Activated naive CD4-positive, alpha-beta T cell treated with anti-CD3 and anti-CD28 coated beads for 36 hours (primary cell): ENCODE measurements around the gene SRPK2. TPM values are rescaled to one million over a fixed set of nuclear protein-coding genes. Genes with fewer than 3 reads are reported as not detected.

ENCODE experiments used
- CTCF ChIA-PET: fragments of 350-600 bp; sonication (Branson Sonifier 250); formaldehyde crosslinking; loops from one replicate; lab custom pipeline; 2021; ENCODE audit warnings: antibody characterized with exemption; lab: Charles Lee
- DNase-seq: peaks from one replicate; pipeline ENCODE4 v3.0.0-alpha.2; 2020
- H3K27ac Mint-ChIP-seq: one replicate; pipeline ENCODE4 v1.8.0; 2021; ENCODE audit warnings: mild to moderate bottlenecking, mixed read lengths
- H3K27me3 Mint-ChIP-seq: one replicate; pipeline ENCODE4 v1.8.0; 2021; ENCODE audit warnings: low read depth, mixed read lengths
- H3K36me3 Mint-ChIP-seq: one replicate; pipeline ENCODE4 v1.8.0; 2021; ENCODE audit warnings: low read depth, mixed read lengths
- H3K4me1 Mint-ChIP-seq: one replicate; pipeline ENCODE4 v1.8.0; 2021; ENCODE audit warnings: low read depth, mixed read lengths
- H3K4me3 Mint-ChIP-seq: one replicate; pipeline ENCODE4 v1.8.0; 2021; ENCODE audit warnings: mild to moderate bottlenecking, moderate library complexity, mixed read lengths
- H3K9me3 Mint-ChIP-seq: one replicate; pipeline ENCODE4 v1.8.0; 2021; ENCODE audit warnings: mixed read lengths
- intact Hi-C: fragments of 100-400 bp; cut with micrococcal nuclease; formaldehyde crosslinking; loops from one replicate; pipeline ENCODE4 v1.15.1; 2023
- total RNA-seq, 2 experiments: library from RNA; stranded (reverse); gene quantifications; one replicate each; pipeline ENCODE4 v1.2.3, GENCODE V29; 2021

The SRPK2 gene
- total RNA-seq, 2 experiments from 2014 or later, result 41.1 to 43.3 TPM

- H3K27ac Mint-ChIP-seq, result no peak overlapping the region
- peaks cover 2% of the 10 kb centered on the region for H3K4me1 Mint-ChIP-seq
- no peaks in the 10 kb centered on the region for H3K27me3 Mint-ChIP-seq
- intact Hi-C loops, result no loop called here
- no peak overlapping the region for H3K4me3 Mint-ChIP-seq
- H3K36me3 Mint-ChIP-seq, result peaks cover 45% of the 10 kb centered on the region
- no peak for DNase-seq
- CTCF ChIA-PET, result interaction anchor here (0.6 to 1.7 kb wide), 2 partner anchors 40 to 98 kb away, joined by 3 to 7 read pairs; no protein-coding TSS in a partner anchor
- no peaks in the 10 kb centered on the region for H3K9me3 Mint-ChIP-seq
Measured at GRCh38 chr7:105079348-105079747, 309.4 kb downstream of the SRPK2 start.

DNA sequence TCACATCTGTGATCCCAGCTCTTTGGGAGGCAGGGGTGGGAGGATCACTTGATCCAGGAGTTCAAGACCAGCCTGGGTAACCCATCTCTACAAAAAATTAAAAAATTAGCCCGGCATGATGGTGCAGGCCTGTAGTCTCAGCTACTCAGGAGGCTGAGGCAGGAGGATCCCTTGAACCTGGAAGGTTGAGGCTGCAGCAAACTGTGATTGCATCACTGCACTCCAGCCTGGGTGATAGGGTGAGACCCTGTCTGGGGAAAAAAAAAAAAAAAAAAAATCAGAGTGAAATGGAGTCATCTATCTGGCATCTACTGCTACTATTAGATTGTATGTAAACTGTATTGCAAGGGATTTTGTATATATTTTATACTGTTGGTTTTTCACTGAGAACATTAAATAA lies 315.6 kb downstream of the SRPK2 start:
- Mint-ChIP-seq H3K9me3 (no peaks in the 10 kb centered on the region), H3K4me1 (peaks cover 5% of the 10 kb centered on the region), H3K4me3 (no peak overlapping the region), H3K27me3 (no peaks in the 10 kb centered on the region), H3K36me3 (peaks cover 42% of the 10 kb centered on the region), H3K27ac (peak overlapping the region; percentile 36)
- no peak for DNase-seq
- CTCF ChIA-PET, result no interaction called here
- intact Hi-C loops, result no loop called here

DNA sequence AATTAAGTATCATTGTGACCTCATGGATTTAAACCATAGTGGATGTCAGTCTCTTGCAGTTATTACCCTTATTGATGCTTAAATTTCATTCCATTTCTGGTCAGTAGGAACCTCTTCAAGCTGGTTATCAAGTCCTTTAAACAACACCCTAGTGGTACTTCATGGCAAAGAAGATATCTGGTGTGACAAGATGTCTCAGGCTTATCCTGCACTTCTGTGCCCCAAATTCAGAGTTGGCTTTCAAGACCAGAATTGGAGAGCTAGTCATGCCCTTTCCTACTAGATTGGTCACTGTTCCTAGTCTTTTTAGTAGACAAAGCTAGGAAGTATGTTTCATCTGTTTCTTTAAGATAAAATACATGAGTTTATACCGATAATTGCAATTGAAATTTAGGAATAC lies 319.8 kb downstream of the SRPK2 start:
- intact Hi-C loops, result no loop called here
- Mint-ChIP-seq H3K36me3 (peaks cover 36% of the 10 kb centered on the region), H3K27ac (no peak overlapping the region), H3K4me1 (peaks cover 12% of the 10 kb centered on the region), H3K27me3 (no peaks in the 10 kb centered on the region), H3K9me3 (no peaks in the 10 kb centered on the region), H3K4me3 (no peak overlapping the region)
- DNase-seq, result no peak
- CTCF ChIA-PET, result no interaction called here

- intact Hi-C loops, result no loop called here
- Mint-ChIP-seq H3K27me3 (no peaks in the 10 kb centered on the region), H3K36me3 (peaks cover 39% of the 10 kb centered on the region), H3K4me3 (no peak overlapping the region), H3K4me1 (peaks cover 23% of the 10 kb centered on the region), H3K9me3 (no peaks in the 10 kb centered on the region), H3K27ac (peak overlapping the region; percentile 39)
- no peak for DNase-seq
- CTCF ChIA-PET, result interaction anchor here (0.6 to 0.7 kb wide), 3 partner anchors 15 to 197 kb away, joined by 3 to 6 read pairs (median 3); no protein-coding TSS in a partner anchor
Measured at GRCh38 chr7:105067691-105068090, 321.0 kb downstream of the SRPK2 start.

Other genes with a start within 250 kb of the SRPK2 start
- gene PUS7, start 133.3 kb upstream of the SRPK2 start, total RNA-seq, result 10 to 100 TPM; 14.3 to 14.6 TPM
- 10 to 100 TPM; 22.1 to 25.2 TPM for gene RINT1, start 143.3 kb upstream of the SRPK2 start, total RNA-seq
- gene EFCAB10, start 192.6 kb upstream of the SRPK2 start, total RNA-seq, result not detected